CD4-positive, alpha-beta T cell treated with Interleukin-4 for 1 hour (primary cell): ENCODE data around the gene FOLR2.
"Not testable (repeated sequence)": the region's sequence is repeated elsewhere in the genome, so short reads cannot be mapped to it uniquely, and the experiment has no call there.

Experiments used
- DNase-seq, 2 donors: peaks; one replicate each; pipeline ENCODE4 v3.0.0-alpha.2; 2020 to 2022

The FOLR2 gene

DNA sequence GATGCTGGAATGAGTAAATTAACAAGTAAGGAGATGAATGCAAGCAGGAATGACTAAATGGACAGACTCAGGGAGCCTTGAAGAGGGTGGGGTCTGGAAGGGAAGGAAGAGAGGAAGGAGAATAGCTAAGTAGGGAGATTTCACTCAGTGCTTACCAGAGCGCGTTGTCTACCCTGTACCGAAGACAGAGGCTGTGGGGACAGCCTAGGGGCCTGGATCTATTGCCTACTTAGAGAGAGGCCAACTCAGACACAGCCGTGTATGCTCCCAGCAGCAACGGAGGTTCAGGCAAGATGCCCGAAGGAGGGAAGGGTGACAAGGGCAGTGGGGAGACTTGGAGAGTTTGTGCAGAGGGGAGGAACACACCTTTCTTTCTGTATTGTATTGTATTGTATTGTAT is at the start of gene FOLR2:
TSS of gene FOLR2 (plus strand) at position 157 of the 400 bp plus-strand sequence. CDS start 1,791 bp downstream, outside the sequence.
- no peak for DNase-seq

DNA sequence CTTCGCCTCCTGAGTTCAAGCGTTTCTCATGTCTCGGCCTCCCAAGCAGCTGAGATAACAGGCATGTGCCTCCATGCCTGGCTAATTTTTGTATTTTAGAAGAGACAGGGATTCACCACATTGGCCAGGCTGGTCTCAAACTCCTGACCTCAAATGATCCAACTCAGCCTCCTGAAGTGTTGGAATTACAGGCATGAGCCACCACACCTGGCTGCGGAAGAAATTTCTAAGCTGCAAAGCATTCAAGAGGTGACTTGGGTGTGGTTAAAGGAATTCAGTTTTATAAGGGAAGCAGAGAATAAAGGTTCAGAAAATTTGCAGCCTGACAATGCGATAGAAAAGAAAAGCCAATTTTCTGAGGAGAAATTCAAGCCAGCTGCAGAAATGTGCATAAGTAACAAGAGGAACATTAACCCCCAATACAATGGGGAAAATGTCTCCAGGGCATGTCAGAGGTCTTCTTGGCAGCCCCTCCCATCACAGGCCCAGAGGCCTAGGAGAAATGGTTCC is 47.5 kb upstream of the FOLR2 start:
- DNase-seq, result not testable (repeated sequence)

DNA sequence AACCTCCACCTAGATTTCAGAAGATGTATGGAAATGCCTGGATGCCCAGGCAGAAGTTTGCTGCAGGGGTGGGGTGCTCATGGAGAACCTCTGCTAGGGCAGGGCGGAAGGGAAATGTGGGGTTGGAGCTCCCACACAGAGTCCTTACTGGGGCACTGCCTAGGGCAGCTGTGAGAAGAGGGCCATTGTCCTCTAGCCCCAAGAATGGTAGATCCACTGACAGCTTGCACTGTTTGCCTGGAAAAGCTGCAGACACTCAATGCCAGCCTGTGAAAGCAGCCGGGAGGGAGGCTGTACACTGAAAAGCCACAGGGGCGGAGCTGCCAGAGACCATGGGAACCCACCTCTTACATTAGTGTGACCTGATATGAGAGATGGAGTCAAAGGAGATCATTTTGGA is 46.8 kb upstream of the FOLR2 start:
- not testable (repeated sequence) for DNase-seq

DNA sequence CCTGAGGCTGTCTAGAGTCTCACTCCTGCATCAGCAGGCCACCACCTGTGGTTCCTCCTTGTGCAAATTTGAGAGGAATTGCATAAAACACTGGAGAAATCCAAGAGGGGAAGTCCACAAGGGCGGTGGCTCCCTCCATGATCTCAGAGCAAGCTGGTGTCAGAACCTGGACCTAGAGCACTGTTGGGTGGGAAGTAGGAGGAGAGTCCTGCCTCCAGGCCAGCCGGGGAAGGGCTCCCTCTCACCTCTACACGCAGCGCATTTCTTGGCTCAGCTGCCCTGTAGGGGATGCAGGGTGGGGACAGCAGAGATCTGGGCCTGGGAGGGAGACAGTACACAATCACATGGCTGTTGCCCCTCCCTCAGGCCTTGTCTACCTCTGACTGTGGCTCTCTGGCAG is 44.6 kb upstream of the FOLR2 start:
- DNase-seq, result not testable (repeated sequence)

DNA sequence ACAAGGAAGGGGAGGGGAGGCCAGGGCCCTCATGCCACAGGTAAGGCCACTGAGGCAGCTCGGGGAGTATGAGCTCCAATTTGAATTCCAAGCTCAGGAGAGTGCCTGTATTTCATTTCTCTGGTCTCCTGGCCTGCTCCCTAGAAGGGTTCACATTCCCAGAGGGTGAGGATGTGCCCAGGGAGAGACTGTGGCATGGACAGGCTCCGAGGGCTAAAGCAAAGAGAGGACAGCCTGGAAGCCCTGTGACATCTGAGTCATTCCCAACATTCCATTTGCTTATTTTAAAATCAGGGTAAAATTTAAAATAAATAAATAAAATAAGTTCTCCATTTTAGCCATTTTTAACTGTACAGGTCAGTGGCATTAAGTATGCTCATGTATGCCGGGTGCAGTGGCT is 43.3 kb upstream of the FOLR2 start:
- DNase-seq, result no peak

DNA sequence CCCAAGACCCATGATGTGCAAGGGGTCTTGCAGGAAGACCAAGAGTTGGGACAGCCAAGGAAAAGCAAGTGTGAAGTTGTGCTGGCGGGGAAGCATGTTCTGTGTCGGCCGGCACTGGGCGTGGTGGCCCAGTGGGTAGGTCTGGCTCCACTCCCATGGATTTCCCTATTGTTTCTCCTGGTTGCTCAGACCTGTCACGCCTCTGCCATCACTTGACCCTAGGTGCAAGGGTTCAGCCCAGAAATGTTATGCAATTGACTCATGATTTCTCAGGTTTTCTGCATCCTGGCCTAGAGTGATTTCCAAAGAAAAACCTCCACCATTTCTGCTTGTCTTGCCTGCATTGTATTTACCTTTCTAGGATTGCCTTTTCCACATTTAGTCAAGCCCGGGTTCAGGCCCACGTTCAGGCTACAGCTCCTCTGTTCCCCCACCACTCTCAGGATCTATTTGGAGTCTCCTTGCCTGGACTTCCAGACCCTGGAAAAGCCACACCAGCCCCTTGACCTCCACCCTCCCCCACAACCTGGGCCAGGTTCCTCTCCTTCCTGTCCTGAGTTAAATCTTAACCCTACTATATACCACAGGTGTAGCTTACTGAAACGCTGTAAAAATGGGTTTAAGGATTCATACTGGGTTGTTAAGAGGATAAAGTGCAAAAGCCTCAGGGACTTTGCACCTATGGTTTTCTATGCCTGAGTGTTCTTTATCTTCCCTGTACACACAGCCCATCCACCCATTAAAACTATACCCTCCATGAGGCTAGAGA is 42.1 kb upstream of the FOLR2 start:
- no peak for DNase-seq

DNA sequence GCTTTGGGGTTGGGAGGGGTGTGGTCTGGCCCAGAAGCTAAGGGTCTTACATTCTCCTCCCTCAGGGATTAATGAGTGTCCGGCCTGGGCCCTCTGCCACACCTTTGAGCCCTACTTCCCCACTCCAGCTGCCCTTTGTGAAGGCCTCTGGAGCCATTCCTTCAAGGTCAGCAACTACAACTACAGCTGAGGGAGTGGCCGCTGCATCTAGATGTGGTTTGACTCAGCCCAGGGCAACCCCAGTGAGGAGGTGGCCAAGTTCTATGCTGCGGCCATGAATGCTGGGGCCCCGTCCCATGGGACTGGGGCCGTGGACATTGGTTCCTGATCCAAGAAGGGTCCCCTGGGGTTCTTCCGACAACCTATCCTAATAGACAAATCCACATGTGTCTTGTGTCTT is 38.9 kb upstream of the FOLR2 start:
- no peak for DNase-seq

DNA sequence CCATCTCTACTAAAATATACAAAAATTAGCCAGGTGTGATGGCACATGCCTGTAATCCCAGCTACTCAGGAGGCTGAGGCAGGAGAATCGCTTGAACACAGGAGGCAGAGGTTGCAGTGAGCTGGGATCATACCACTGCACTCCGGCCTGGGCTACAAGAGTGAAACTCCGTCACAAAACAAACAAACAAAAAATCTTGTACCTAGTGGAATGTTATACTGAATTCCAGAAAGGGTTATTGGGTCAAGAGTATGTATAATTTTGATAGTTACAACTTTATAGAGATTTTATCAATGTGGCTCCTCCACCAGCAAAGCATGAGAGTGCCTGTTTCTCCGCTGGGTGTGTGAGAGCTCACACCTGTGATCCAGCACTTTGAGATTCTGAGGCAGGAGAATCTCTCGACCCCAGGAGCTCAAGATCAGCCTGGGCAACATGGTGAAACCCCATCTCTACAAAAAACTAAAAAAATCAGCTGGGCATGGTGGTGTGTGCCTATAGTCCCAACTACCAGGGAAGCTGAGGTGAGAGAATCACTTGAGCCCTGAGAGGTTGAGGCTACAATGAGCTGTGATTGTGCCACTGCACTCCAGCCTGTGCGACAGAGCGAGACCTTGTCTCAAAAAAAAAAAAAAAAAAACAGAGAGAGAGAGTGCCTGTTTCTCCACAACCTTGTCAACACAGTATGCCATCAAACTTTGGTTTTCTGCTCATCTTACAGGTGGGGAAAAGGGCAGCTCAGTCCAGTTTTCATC is 37.4 kb upstream of the FOLR2 start:
- no peak for DNase-seq

DNA sequence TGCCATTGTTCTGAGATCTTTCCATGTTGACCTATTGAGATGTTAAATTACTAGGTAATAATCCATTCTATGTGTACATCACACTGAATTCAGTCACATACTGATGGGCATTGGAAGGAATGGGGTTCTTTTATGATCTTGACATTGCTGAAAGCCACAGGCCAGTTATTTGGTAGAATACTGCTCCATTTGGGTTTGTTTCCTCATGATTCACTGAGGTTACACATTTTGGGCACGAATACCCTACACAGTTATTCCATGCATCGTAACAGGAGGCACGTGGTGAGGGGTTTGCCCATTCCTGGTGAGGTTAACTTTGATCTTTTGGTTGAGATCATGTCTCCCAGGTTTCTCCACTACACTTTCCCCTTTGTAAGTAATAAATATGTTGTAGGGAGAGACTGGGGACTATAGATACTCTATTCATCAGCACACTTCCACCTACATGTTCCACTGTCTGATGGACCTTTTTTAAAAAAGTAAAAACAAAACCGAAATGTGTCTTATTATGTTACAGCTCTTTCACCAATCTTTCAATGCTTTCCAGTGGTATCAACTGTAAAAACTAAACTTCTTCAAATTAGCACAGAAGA is 36.7 kb upstream of the FOLR2 start:
- DNase-seq, result no peak

DNA sequence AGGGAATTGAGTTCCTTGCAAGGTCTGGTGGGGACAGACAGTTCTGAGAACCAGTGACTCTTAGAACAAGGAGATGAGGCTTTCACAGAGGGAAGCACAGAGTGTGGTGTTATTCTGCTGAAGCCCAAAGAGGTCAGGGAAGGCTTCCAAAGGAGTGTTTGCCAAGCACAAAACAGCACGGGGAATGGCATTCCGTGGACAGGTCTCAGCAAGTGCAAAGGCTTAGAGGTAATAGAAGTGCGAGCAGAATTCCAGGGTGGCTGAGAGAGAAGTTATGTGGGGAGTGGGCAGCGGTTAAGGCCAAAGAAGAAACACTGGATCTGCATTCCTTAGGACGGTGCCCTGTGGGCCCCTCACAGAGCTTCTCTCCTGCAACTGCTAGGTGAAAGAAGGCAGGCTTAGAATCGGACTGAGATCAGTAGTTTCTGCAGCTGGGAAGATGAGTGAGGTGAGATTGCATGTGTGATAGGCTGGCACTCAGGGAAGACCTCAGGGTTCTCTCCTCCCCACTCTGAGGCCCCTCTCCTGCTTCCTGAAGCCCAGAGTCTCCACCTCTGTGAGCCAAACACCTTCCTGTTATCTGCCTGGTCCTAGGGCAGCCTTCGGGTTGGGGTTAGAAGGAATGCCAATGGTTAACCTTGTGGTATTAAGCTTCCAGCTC is 35.6 kb upstream of the FOLR2 start:
- DNase-seq, result not testable (repeated sequence)

DNA sequence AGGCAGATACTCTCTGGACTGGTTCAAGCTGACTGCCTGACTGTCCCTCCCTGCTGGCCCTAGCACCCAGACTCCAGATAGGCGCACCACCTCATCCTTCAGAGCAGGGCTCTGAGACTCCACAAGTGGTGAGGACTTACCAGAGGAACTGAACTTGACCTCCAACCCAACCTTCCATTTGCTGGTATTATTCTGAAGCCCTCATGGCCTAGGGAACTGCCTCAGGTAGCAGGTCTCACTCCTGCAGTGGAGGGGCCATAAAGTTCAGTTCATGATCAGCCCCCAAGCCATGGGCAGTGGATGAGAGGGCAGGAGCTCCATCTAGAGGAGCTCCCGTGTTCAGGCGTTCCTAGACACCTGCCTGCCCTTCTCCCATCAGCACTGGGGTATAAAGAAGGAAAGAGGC is 35.0 kb upstream of the FOLR2 start:
- DNase-seq, result not testable (repeated sequence)

DNA sequence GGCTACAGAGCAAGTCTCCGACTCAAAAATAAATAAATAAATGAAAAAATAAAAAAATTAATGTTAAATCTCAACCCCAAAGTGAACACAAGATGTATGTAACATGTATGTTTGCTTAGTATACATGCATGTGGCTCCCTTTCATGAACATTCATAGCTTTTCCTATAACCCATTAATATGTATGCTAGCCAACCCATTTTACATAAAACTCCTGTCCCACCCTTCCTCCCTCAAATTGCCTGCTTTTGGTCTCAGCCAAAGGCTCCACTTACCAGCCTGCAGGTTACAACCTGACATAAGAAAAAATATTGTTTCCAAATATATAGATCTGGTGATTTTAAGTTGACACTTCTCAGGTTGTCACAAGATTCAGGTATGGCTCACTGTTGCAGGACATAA is 28.3 kb upstream of the FOLR2 start:
- DNase-seq, result no peak

DNA sequence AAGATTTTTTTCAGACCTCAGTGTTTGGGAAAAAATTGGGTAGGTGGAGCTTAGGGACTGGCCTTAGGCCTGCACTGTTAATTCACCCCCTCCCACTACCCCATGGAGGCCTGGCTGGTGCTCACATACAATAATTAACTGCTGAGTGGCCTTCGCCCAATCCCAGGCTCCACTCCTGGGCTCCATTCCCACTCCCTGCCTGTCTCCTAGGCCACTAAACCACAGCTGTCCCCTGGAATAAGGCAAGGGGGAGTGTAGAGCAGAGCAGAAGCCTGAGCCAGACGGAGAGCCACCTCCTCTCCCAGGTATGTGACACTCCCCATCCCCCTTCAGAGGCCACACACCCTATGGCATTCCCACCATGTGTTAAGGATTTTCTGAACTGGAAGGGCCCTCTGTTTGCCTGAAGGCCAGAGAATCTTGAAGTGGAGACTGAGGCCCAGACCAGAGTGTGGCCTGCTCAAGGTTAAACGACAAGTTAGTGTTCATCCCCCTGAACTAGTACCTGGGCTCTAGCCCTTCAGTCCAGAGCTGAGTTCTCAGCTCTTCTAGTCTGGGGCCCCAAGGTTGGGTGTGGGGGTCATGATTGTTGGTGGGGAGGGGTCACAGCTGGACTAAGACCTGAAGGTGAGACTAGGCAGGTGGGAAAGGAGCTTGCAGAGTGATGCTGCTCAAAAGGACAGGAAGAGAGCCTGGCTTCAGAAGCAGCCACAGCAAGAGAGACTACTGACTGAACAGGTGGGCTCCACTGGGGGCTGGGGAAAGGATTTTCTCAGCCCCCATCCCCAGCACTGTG is 26.9 kb upstream of the FOLR2 start:
- DNase-seq, result no peak

DNA sequence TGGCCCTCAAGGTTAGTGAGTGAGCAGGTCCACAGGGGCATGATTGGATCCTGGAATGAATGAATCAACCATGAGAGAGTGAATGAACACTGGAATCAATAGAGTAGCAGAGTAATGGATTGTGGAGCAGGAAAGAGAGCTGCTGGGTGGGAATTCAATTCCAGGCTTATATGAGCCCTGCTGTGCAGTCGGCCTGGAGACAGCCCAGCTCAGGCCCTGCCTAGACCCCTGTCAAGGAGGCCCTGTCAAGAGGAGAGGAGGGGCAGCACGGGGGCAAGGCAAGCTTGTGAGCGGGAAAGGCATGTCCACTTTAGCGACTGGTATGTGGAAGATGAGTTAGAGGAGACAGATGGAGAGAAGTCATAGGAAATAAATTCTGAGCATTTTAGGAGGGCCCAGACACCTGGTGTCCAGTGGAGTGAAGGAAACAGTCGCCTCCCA is 25.9 kb upstream of the FOLR2 start:
- no peak for DNase-seq

DNA sequence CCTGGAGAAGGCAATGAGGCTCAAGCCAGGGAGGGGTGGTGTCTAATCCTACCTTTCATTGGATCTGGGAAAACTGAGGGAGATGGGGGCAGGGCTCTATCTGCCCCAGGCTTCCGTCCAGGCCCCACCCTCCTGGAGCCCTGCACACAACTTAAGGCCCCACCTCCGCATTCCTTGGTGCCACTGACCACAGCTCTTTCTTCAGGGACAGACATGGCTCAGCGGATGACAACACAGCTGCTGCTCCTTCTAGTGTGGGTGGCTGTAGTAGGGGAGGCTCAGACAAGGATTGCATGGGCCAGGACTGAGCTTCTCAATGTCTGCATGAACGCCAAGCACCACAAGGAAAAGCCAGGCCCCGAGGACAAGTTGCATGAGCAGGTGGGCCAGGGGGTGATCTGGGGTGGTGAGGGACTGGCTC is 24.6 kb upstream of the FOLR2 start, which contains the start of gene FOLR1:
TSS of gene FOLR1 (plus strand) at position 180 of the 421 bp plus-strand sequence. CDS start at position 214, 34 bp downstream.
- no peak for DNase-seq

DNA sequence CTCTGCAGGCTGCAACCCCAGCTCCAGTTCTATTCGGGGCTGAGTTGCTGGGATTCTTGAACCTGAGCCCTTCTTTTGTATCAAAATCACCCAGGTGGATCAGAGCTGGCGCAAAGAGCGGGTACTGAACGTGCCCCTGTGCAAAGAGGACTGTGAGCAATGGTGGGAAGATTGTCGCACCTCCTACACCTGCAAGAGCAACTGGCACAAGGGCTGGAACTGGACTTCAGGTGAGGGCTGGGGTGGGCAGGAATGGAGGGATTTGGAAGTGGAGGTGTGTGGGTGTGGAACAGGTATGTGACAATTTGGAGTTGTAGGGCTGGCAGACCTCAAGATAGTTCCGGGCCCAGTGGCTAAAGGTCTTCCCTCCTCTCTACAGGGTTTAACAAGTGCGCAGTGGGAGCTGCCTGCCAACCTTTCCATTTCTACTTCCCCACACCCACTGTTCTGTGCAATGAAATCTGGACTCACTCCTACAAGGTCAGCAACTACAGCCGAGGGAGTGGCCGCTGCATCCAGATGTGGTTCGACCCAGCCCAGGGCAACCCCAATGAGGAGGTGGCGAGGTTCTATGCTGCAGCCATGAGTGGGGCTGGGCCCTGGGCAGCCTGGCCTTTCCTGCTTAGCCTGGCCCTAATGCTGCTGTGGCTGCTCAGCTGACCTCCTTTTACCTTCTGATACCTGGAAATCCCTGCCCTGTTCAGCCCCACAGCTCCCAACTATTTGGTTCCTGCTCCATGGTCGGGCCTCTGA is 20.9 kb upstream of the FOLR2 start:
- DNase-seq, result no peak

DNA sequence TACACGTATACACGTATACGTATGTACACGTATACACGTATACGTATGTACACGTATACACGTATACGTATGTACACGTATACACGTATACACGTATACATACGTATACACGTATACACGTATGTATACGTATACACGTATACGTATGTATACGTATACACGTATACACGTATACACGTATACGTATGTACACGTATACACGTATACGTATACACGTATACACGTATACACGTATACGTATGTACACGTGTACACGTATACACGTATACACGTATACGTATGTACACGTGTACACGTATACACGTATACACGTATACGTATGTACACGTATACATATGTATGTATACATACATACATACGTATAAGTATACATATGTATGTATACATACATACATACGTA is 15.1 kb upstream of the FOLR2 start:
- not testable (repeated sequence) for DNase-seq

DNA sequence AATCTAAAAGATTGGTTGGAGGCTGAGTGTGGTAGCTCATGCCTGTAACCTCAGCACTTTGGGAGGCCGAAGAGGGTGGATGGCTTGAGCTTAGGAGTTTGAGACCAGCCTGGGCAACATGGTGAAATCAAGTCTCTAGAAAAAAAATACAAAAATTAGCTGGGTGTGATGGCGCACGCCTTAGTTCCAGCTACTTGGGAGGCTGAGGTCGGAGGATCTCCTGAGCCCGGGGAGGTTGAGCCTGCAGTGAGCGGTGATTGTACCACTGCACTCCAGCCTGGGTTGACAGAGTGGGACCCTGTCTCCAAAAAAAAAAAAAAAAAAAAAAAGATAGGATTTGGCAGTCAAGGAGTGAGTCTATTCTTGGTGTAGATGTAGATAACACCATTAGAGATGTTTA is 14.0 kb upstream of the FOLR2 start:
- no peak for DNase-seq

DNA sequence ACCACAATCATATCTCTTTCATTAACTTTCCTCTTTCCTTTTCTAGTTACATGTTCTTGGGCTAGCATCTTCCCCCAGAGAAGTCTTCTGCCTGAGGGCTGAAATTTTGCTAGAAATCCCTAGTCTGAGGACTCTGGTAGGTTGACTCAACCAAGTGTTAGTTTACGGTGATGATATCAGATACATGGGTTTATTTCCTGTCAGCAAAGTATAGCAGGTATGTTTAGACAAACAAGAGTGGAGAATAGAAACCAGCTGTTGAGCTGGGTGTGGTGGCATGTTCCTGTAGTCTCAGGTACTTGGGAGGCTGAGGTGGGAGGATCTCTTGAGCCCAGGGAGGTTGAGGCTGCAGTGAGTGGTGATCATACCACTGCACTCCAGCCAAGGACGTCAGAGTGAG is 13.4 kb upstream of the FOLR2 start:
- DNase-seq, result no peak

DNA sequence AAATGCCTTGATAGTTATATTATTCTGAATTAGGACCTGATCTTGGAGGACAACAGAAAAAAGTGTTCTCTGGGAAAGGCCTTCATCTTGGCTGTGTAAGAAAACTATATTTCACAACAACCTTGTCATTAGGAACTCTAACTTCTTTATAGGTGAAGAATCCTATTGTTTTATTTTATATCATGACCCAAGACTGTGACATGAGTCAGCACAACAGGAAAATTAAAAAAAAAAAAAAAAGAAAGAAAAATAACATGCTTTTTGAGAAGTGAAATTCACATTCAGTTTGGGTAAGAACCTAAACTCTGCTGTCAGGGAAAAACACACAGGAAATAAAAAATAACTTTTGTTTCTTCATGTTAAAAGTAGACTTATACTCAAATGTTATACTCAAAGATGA is 11.7 kb upstream of the FOLR2 start:
- no peak for DNase-seq

DNA sequence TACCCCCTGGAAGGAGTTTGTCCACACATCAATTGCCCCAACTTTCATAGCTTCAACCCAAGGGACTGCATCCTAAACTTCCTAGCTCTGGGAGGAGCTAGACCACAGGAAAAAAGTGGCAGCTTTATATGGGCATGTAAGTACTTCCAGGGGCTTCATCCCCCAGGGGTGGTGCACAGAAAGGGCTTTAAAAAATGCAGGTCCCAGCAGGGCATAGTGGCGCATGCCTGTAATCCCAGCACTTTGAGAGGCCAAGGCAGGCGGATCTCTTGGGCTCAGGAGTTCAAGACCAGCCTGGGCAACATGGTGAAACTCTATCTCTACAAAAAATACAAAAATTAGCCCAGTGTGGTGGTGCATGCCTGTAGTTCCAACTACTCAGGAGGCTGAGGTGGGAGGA is 9.8 kb upstream of the FOLR2 start:
- DNase-seq, result not testable (repeated sequence)
